T-helper 17 cell (primary cell): ENCODE measurements around the gene CD1B. TPM values are rescaled to one million over a fixed set of nuclear protein-coding genes. Genes with fewer than 3 reads are reported as not detected.
"Not testable (repeated sequence)": the region's sequence is repeated elsewhere in the genome, so short reads cannot be mapped to it uniquely, and the experiment has no call there.

Experiments used
- ATAC-seq: fragments of 150-1000 bp; cut with Tn5 transposase; 2 replicates; pipeline ENCODE4 v1.10.0; 2021; ENCODE audit warnings: mild to moderate bottlenecking, moderate library complexity
- DNase-seq, 3 donors: peaks; one replicate each; pipeline versions ENCODE4 v3.0.0 to v3.0.0-alpha.2; 2020 to 2021
- H3K9me3 ChIP-seq: one replicate; pipeline ENCODE4 v1.7.0; 2013; ENCODE audit warnings: low read length, mild to moderate bottlenecking; ENCODE audit not compliant: control insufficient read depth, poor library complexity, severe bottlenecking
- H3K27ac Mint-ChIP-seq: one replicate; pipeline ENCODE4 v1.8.0; 2022; ENCODE audit warnings: mild to moderate bottlenecking, moderate library complexity, mixed read lengths
- H3K27me3 Mint-ChIP-seq: one replicate; pipeline ENCODE4 v1.8.0; 2022; ENCODE audit warnings: mixed read lengths
- H3K36me3 Mint-ChIP-seq: one replicate; pipeline ENCODE4 v1.8.0; 2022; ENCODE audit warnings: low read depth, mixed read lengths
- H3K4me1 Mint-ChIP-seq: one replicate; pipeline ENCODE4 v1.8.0; 2022; ENCODE audit warnings: mild to moderate bottlenecking, mixed read lengths
- H3K4me3 Mint-ChIP-seq: one replicate; pipeline ENCODE4 v1.8.0; 2022; ENCODE audit warnings: mild to moderate bottlenecking, moderate library complexity, mixed read lengths
- total RNA-seq, 4 donors: library from RNA in 2 of 4; stranded (reverse) in 2 of 4; gene quantifications; one replicate each; pipeline ENCODE4 v1.2.3 and lab custom pipeline; 2022 to 2026

The CD1B gene
- total RNA-seq, 2 donors from 2014 or later, result not detected

- not testable (repeated sequence) for H3K4me3 Mint-ChIP-seq, H3K27ac Mint-ChIP-seq, H3K36me3 Mint-ChIP-seq, H3K9me3 ChIP-seq, H3K27me3 Mint-ChIP-seq, DNase-seq, ATAC-seq
- H3K4me1 Mint-ChIP-seq, result peaks cover 14% of the 10 kb centered on the region
These were observed 5.1 kb upstream of the CD1B start for GRCh38 chr1:158336413-158336812.

GRCh38 chr1:158335213-158335532 lies 3.8 kb upstream of the CD1B start:
- no peaks in the 10 kb centered on the region for H3K9me3 ChIP-seq
- Mint-ChIP-seq H3K27me3 (peaks cover 7% of the 10 kb centered on the region), H3K27ac (no peak overlapping the region), H3K4me1 (peaks cover 14% of the 10 kb centered on the region), H3K4me3 (no peak overlapping the region), H3K36me3 (no peaks in the 10 kb centered on the region)
- no peak for DNase-seq
- no peak for ATAC-seq

GRCh38 chr1:158334526-158335212 lies 3.3 kb upstream of the CD1B start:
- DNase-seq, result no peak
- Mint-ChIP-seq H3K27me3 (peaks cover 7% of the 10 kb centered on the region), H3K36me3 (no peaks in the 10 kb centered on the region), H3K4me1 (peaks cover 14% of the 10 kb centered on the region), H3K27ac (no peak overlapping the region), H3K4me3 (no peak overlapping the region)
- no peaks in the 10 kb centered on the region for H3K9me3 ChIP-seq
- ATAC-seq, result no peak

GRCh38 chr1:158333405-158334155 lies 2.2 kb upstream of the CD1B start:
- DNase-seq, result no peak
- H3K9me3 ChIP-seq, result no peaks in the 10 kb centered on the region
- Mint-ChIP-seq H3K4me1 (peaks cover 14% of the 10 kb centered on the region), H3K36me3 (no peaks in the 10 kb centered on the region), H3K27me3 (peaks cover 9% of the 10 kb centered on the region), H3K27ac (no peak overlapping the region), H3K4me3 (no peak overlapping the region)
- ATAC-seq, result no peak

GRCh38 chr1:158331106-158331425 lies 265 bp downstream of the CD1B start:
- Mint-ChIP-seq H3K4me1 (peaks cover 18% of the 10 kb centered on the region), H3K27ac (no peak overlapping the region), H3K4me3 (no peak overlapping the region), H3K36me3 (no peaks in the 10 kb centered on the region), H3K27me3 (peaks cover 21% of the 10 kb centered on the region)
- H3K9me3 ChIP-seq, result no peaks in the 10 kb centered on the region
- ATAC-seq (no peak), DNase-seq (no peak)

- no peaks in the 10 kb centered on the region for H3K36me3 Mint-ChIP-seq
- H3K27me3 Mint-ChIP-seq, result peaks cover 21% of the 10 kb centered on the region
- DNase-seq (no peak), ATAC-seq (no peak)
- H3K9me3 ChIP-seq, result no peaks in the 10 kb centered on the region
- no peak overlapping the region for H3K27ac Mint-ChIP-seq
- peaks cover 18% of the 10 kb centered on the region for H3K4me1 Mint-ChIP-seq
- no peak overlapping the region for H3K4me3 Mint-ChIP-seq
These were observed 783 bp downstream of the CD1B start for GRCh38 chr1:158330391-158331105.

- DNase-seq (no peak), ATAC-seq (no peak)
- Mint-ChIP-seq H3K4me1 (peaks cover 13% of the 10 kb centered on the region), H3K4me3 (no peak overlapping the region), H3K36me3 (no peaks in the 10 kb centered on the region), H3K27me3 (peaks cover 22% of the 10 kb centered on the region), H3K27ac (no peak overlapping the region)
- no peaks in the 10 kb centered on the region for H3K9me3 ChIP-seq
These were observed 1.6 kb downstream of the CD1B start for GRCh38 chr1:158329733-158330132.

- H3K9me3 ChIP-seq, result no peaks in the 10 kb centered on the region
- ATAC-seq, result no peak
These were observed 2.0 kb downstream of the CD1B start for GRCh38 chr1:158329300-158329699.

GRCh38 chr1:158328426-158328825 lies 2.9 kb downstream of the CD1B start:
- Mint-ChIP-seq H3K27ac (no peak overlapping the region), H3K27me3 (peaks cover 26% of the 10 kb centered on the region), H3K4me1 (peaks cover 6% of the 10 kb centered on the region), H3K36me3 (no peaks in the 10 kb centered on the region), H3K4me3 (no peak overlapping the region)
- ATAC-seq (no peak), DNase-seq (no peak)
- H3K9me3 ChIP-seq, result no peaks in the 10 kb centered on the region

More at GRCh38 chr1:158329300-158329699, 2.0 kb downstream of the CD1B start:
- Mint-ChIP-seq H3K27ac (no peak overlapping the region), H3K36me3 (no peaks in the 10 kb centered on the region), H3K4me1 (peaks cover 9% of the 10 kb centered on the region), H3K4me3 (no peak overlapping the region), H3K27me3 (peaks cover 26% of the 10 kb centered on the region)
- no peak for DNase-seq

- Mint-ChIP-seq H3K36me3 (no peaks in the 10 kb centered on the region), H3K4me1 (peaks cover 4% of the 10 kb centered on the region), H3K27me3 (peaks cover 21% of the 10 kb centered on the region), H3K4me3 (no peak overlapping the region), H3K27ac (no peak overlapping the region)
- no peak for DNase-seq
- ATAC-seq, result no peak
- no peaks in the 10 kb centered on the region for H3K9me3 ChIP-seq
These were observed 3.9 kb downstream of the CD1B start for GRCh38 chr1:158327481-158327880.

GRCh38 chr1:158324395-158324794 lies 6.9 kb downstream of the CD1B start:
- ATAC-seq (no peak), DNase-seq (no peak)
- peaks cover 26% of the 10 kb centered on the region for H3K27me3 Mint-ChIP-seq
- no peak overlapping the region for H3K4me3 Mint-ChIP-seq
- H3K4me1 Mint-ChIP-seq, result peaks cover 4% of the 10 kb centered on the region
- H3K36me3 Mint-ChIP-seq, result no peaks in the 10 kb centered on the region
- H3K27ac Mint-ChIP-seq, result no peak overlapping the region
- no peaks in the 10 kb centered on the region for H3K9me3 ChIP-seq

GRCh38 chr1:158323866-158324265 lies 7.5 kb downstream of the CD1B start:
- Mint-ChIP-seq H3K27ac (no peak overlapping the region), H3K4me1 (peaks cover 4% of the 10 kb centered on the region), H3K4me3 (no peak overlapping the region), H3K36me3 (no peaks in the 10 kb centered on the region), H3K27me3 (peaks cover 26% of the 10 kb centered on the region)
- no peaks in the 10 kb centered on the region for H3K9me3 ChIP-seq
- DNase-seq, result no peak
- ATAC-seq, result no peak

GRCh38 chr1:158311066-158311465 lies 20.3 kb downstream of the CD1B start:
- no peak for ATAC-seq
- no peak for DNase-seq
- no peak overlapping the region for H3K4me3 Mint-ChIP-seq
- H3K9me3 ChIP-seq, result no peaks in the 10 kb centered on the region
- H3K27me3 Mint-ChIP-seq, result no peaks in the 10 kb centered on the region
- no peak overlapping the region for H3K27ac Mint-ChIP-seq
- H3K4me1 Mint-ChIP-seq, result no peaks in the 10 kb centered on the region
- no peaks in the 10 kb centered on the region for H3K36me3 Mint-ChIP-seq
